WTC11 (cell line): Measurements from ENCODE around the gene LTBR. TPM values are rescaled to one million over a fixed set of nuclear protein-coding genes. Genes with fewer than 3 reads are reported as not detected.

Experiments
- ATAC-seq: fragments of 200-7000 bp; cut with Tn5 transposase; 2 replicates; pipeline ENCODE4 v1.10.0; 2021; ENCODE audit warnings: mild to moderate bottlenecking, moderate library complexity
- CTCF ChIA-PET: fragments of 300-600 bp; sonication (Branson Sonifier 250); formaldehyde crosslinking; loops from one replicate; lab custom pipeline; 2021; ENCODE audit warnings: antibody characterized with exemption; lab: Charles Lee
- POLR2A ChIA-PET: fragments of 350-600 bp; sonication (Branson Sonifier 250); formaldehyde crosslinking; loops from one replicate; lab custom pipeline; 2021; ENCODE audit warnings: antibody characterized with exemption; lab: Charles Lee
- DNase-seq: peaks from one replicate; pipeline ENCODE4 v3.0.0; 2021; ENCODE audit warnings: low spot score
- H3K27ac Mint-ChIP-seq: 2 replicates; pipeline ENCODE4 v1.8.0; 2021; ENCODE audit warnings: mixed read lengths
- H3K27me3 Mint-ChIP-seq: 2 replicates; pipeline ENCODE4 v1.8.0; 2021; ENCODE audit warnings: low read depth, mild to moderate bottlenecking, moderate library complexity, mixed read lengths
- H3K36me3 Mint-ChIP-seq: 2 replicates; pipeline ENCODE4 v1.8.0; 2021; ENCODE audit warnings: mixed read lengths
- H3K4me1 Mint-ChIP-seq: 2 replicates; pipeline ENCODE4 v1.8.0; 2022; ENCODE audit warnings: mixed read lengths
- H3K4me3 Mint-ChIP-seq: 2 replicates; pipeline ENCODE4 v1.8.0; 2021; ENCODE audit warnings: mild to moderate bottlenecking, moderate library complexity, mixed read lengths
- H3K9me3 Mint-ChIP-seq: 2 replicates; pipeline ENCODE4 v1.8.0; 2021; ENCODE audit warnings: mixed read lengths
- ARID4B ChIP-seq: sonication (generic); formaldehyde crosslinking; IDR thresholded peaks from 2 replicates; pipeline ENCODE4 v1.8.0; 2023; ENCODE audit warnings: missing genetic modification reagents, mild to moderate bottlenecking, borderline replicate concordance
- ATF1 ChIP-seq: sonication (generic); formaldehyde crosslinking; IDR thresholded peaks from 2 replicates; pipeline ENCODE4 v1.8.1; 2023; ENCODE audit warnings: mild to moderate bottlenecking, moderate library complexity, missing genetic modification reagents
- ATF3 ChIP-seq: sonication (generic); formaldehyde crosslinking; conservative IDR thresholded peaks from 2 replicates; pipeline ENCODE4 v1.8.1; 2022; ENCODE audit warnings: mild to moderate bottlenecking, missing genetic modification reagents
- ATF6 ChIP-seq: sonication (generic); formaldehyde crosslinking; IDR thresholded peaks from 2 replicates; pipeline ENCODE4 v1.8.1; 2023; ENCODE audit warnings: mild to moderate bottlenecking, missing genetic modification reagents
- CREB1 ChIP-seq: sonication (generic); formaldehyde crosslinking; IDR thresholded peaks from 2 replicates; pipeline ENCODE4 v1.8.0; 2023; ENCODE audit warnings: mild to moderate bottlenecking, missing genetic modification reagents
- E2F4 ChIP-seq: sonication (generic); formaldehyde crosslinking; IDR thresholded peaks from 2 replicates; pipeline ENCODE4 v1.8.1; 2022; ENCODE audit warnings: low read depth, mild to moderate bottlenecking, moderate library complexity, missing genetic modification reagents, borderline replicate concordance
- MLX ChIP-seq: sonication (generic); formaldehyde crosslinking; IDR thresholded peaks from 2 replicates; pipeline ENCODE4 v1.8.1; 2023; ENCODE audit warnings: mild to moderate bottlenecking, missing genetic modification reagents, moderate library complexity
- NR1H2 ChIP-seq: sonication (generic); formaldehyde crosslinking; IDR thresholded peaks from 2 replicates; pipeline ENCODE4 v1.9.0; 2021; ENCODE audit warnings: mild to moderate bottlenecking, moderate library complexity, missing genetic modification reagents
- PRDM15 ChIP-seq: sonication (generic); formaldehyde crosslinking; IDR thresholded peaks from 2 replicates; pipeline ENCODE4 v1.8.0; 2022; ENCODE audit warnings: missing genetic modification reagents
- PRRX2 ChIP-seq: fragments of 250-450 bp; sonication (Bioruptor Pico); IDR thresholded peaks from 2 replicates; pipeline ENCODE4 v1.8.0; 2021; ENCODE audit warnings: mild to moderate bottlenecking
- RELA ChIP-seq: sonication (generic); formaldehyde crosslinking; IDR thresholded peaks from 2 replicates; pipeline ENCODE4 v1.8.1; 2022; ENCODE audit warnings: missing genetic modification reagents, mild to moderate bottlenecking, borderline replicate concordance
- TP53 ChIP-seq: sonication (generic); formaldehyde crosslinking; IDR thresholded peaks from 2 replicates; pipeline ENCODE4 v1.8.1; 2023; ENCODE audit warnings: mild to moderate bottlenecking, missing genetic modification reagents
- ZNF138 ChIP-seq: sonication (generic); formaldehyde crosslinking; conservative IDR thresholded peaks from 2 replicates; pipeline ENCODE4 v1.8.1; 2022; ENCODE audit warnings: mild to moderate bottlenecking, moderate library complexity, missing genetic modification reagents
- ZNF263 ChIP-seq: sonication (generic); formaldehyde crosslinking; IDR thresholded peaks from 2 replicates; pipeline ENCODE4 v1.8.1; 2022; ENCODE audit warnings: low read depth, mild to moderate bottlenecking, moderate library complexity, missing genetic modification reagents
- ZNF425 ChIP-seq: fragments of 250-450 bp; sonication (Bioruptor Pico); conservative IDR thresholded peaks from 2 replicates; pipeline ENCODE4 v1.9.0; 2021; ENCODE audit warnings: mild to moderate bottlenecking
- ZSCAN18 ChIP-seq: fragments of 250-450 bp; sonication (Bioruptor Pico); IDR thresholded peaks from 2 replicates; pipeline ENCODE4 v2.1.2; 2022; ENCODE audit warnings: mild to moderate bottlenecking, moderate library complexity
- total RNA-seq: library from RNA; stranded (reverse); gene quantifications from 3 replicates; pipeline ENCODE4 v1.2.3, GENCODE V29; 2021

The LTBR gene
- total RNA-seq, 1 experiment from 2014 or later, result 4.0 TPM

GRCh38 chr12:6432991-6433390, 49.0 kb downstream of the LTBR start:
- Mint-ChIP-seq H3K27ac (no peak overlapping the region), H3K9me3 (peaks cover 3% of the 10 kb centered on the region), H3K4me1 (peaks cover 32% of the 10 kb centered on the region), H3K4me3 (no peak overlapping the region), H3K27me3 (no peaks in the 10 kb centered on the region), H3K36me3 (no peaks in the 10 kb centered on the region)
- no peak for ATAC-seq
- no peak for TF ChIP-seq ATF1
- TF ChIP-seq NR1H2, result no peak
- TF ChIP-seq PRDM15 (CRISPR knock-in tag), result no peak
- TF ChIP-seq E2F4 (CRISPR knock-in tag), result no peak
- no peak for TF ChIP-seq ZNF138 (CRISPR knock-in tag)
- TF ChIP-seq ARID4B (CRISPR knock-in tag), result no peak
- TF ChIP-seq RELA (CRISPR knock-in tag), result no peak
- TF ChIP-seq CREB1, result no peak
- no peak for TF ChIP-seq ZNF263
- TF ChIP-seq ZSCAN18, result no peak
- TF ChIP-seq MLX (CRISPR knock-in tag), result no peak
- no peak for TF ChIP-seq ZNF425
- no peak for TF ChIP-seq ATF3 (CRISPR knock-in tag)
- no peak for TF ChIP-seq TP53 (CRISPR knock-in tag)
- no peak for TF ChIP-seq ATF6 (CRISPR knock-in tag)
- TF ChIP-seq PRRX2 (CRISPR knock-in tag), result no peak
- no peak for DNase-seq
- POLR2A ChIA-PET, result no interaction called here
- CTCF ChIA-PET, result interaction anchor here (1.3 to 2.4 kb wide), 3 partner anchors 9 to 78 kb away, joined by 3 to 26 read pairs (median 7); no protein-coding TSS in a partner anchor
